Endometrial microvascular endothelial cells (primary cell): ENCODE measurements around the gene BCR. TPM values are rescaled to one million over a fixed set of nuclear protein-coding genes. Genes with fewer than 3 reads are reported as not detected.
"Not testable (repeated sequence)": the region's sequence is repeated elsewhere in the genome, so short reads cannot be mapped to it uniquely, and the experiment has no call there.

ENCODE experiments used
- in situ Hi-C: cut with HindIII; loops from 2 replicates; pipeline ENCODE4 v1.10.0; 2017; ENCODE audit warnings: low sequenced_read_pairs, low pct_unique_long_range_greater_than_20kb; ENCODE audit errors: inconsistent ontology term
- total RNA-seq: library from RNA; depleted of rRNA; stranded (reverse); fragments of >200 nt; gene quantifications from one replicate; pipeline ENCODE4 v1.2.3, GENCODE V29; 2015; ENCODE audit errors: inconsistent ontology term

The BCR gene
- total RNA-seq, 1 donor from 2014 or later: 96.7 TPM

- in situ Hi-C loops: not testable (repeated sequence)
Measured at GRCh38 chr22:23309261-23309660, 129.0 kb downstream of the BCR start.

GRCh38 chr22:23310443-23311097 is 130.3 kb downstream of the BCR start:
- in situ Hi-C loops: not testable (repeated sequence)

DNA sequence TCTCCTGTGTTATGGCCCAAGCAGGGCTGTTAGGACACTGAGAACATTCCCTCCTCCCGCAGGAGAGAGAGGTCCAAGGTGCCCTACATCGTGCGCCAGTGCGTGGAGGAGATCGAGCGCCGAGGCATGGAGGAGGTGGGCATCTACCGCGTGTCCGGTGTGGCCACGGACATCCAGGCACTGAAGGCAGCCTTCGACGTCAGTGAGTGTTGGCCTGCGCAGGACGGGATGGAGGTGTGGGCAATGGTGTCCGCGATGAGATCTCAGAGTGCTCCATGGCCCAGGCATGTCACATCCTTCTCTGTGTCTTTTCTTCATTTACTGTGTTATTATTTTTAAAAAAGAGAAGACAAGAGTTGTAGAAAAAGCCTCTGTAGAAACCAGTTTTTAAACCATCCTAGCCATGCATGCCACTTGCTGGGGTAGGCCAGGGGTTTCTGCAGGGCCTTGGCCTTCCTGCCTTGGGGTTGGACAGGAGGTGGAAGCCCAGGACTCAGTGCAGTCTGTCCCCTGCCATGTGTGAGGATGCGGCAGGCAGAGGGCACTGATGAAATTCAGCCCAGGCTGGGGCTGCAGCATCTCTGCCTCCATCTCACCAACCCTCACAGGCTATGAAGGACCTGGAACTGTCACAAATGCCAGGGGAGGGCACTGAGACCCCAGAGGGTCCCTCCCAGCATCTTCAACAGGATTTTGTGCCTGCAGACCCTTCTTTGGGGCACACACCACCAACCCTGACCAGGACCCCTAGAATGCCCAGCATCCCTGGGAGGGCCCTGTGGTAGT is 131.5 kb downstream of the BCR start:
- in situ Hi-C loops: not testable (repeated sequence)

DNA sequence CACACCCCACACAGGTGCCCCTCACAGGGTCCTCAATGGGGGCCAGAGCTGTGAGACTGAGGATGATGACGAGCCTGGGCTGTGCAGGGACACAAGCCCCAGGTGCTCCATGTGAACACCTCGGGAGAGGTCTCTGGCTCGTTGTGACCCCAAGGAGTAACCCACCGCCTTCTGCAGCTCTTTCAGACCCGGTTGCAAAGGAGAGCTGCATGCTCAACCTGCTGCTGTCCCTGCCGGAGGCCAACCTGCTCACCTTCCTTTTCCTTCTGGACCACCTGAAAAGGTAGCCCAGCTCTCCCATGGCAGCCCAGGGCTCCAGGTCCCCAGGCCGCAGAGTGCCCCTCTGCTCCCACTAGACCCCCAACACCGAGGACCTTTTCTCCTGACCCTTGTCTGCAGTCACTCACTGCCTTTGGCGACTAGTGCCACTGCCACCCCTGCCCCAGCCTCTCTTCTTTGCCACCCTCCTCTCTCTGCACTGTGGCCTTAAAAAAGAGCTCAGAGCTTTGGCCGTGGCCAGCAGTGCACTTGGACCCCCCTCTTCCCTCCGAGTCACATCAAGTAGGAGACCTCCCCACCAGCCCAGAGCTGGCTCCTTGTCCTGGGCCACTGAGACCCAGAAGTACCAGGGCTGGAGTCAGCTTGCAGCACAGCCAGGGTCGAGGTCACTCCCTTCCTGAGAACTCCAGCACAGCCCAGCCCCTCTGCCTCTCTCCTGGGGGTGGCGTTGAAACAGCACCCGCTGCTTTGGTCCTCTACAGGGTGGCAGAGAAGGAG is 133.7 kb downstream of the BCR start:
- in situ Hi-C loops: no loop called here

DNA sequence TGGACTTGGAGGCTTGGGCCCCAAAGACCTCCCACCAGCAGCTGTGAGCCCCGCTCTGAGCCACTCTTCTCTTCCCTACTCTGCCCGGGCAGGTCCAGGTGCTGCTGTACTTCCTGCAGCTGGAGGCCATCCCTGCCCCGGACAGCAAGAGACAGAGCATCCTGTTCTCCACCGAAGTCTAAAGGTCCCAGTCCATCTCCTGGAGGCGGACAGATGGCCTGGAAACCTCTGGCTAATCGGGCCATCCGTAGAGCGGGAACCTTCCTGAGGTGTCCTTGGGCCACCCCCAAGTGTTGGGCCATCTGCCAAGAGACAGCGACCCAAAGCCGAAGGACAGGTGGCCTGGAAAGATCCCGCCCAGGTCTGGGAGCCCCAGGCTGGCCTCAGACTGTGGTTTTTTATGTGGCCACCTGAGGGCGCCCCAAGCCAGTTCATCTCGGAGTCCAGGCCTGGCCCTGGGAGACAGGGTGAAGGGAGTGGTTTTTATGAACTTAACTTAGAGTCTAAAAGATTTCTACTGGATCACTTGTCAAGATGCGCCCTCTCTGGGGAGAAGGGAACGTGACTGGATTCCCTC is 135.1 kb downstream of the BCR start:
- in situ Hi-C loops: no loop called here

DNA sequence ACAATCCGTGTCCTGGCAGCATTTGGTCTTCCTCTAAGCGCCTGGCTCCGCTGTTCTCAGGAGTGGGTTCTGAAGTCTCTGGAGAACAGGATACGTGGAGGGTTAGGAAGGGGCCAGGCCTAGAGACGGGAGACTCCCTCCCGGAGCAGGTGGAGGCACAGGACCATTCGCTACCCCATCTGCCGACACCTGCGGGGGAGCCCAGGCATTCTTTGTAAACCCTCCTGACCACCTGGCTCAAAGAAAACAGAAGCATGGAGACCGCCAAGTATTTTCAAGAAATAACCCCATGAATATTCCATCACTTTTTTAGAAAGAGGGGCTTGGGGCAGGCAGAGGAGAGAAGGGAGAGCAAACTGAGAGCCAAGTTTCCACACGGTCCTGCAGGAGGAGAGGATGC is 136.3 kb downstream of the BCR start:
- in situ Hi-C loops: not testable (repeated sequence)

GRCh38 chr22:23318316-23318715 is 138.0 kb downstream of the BCR start:
- in situ Hi-C loops: not testable (repeated sequence)

DNA sequence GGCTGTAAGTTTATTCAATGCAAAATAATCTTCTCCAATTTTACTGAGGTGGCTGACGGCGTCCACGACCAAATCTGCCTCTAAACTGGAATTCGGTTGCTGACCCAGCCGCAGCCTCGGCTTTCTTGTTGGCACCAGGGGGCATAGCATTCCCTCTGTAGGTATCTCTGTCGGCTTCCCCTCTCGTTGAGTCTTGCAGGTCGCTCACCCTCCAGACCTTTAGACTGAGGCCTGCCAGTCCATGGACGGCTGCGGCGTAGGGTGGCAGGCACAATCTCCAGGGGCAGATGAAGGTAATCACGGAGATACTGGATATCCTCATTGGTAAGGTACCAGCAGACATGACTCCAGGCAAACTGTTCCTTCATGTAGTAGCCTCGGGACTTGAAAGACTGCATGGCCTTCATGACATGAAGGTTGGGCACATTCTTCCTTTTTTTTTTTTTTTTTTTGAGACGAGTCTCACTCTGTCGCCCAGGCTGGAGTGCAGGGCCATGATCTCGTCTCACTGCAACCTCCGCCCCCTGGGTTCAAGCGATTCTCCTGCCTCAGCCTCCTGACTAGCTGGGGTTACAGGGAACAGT is 142.3 kb downstream of the BCR start:
- in situ Hi-C loops: not testable (repeated sequence)

DNA sequence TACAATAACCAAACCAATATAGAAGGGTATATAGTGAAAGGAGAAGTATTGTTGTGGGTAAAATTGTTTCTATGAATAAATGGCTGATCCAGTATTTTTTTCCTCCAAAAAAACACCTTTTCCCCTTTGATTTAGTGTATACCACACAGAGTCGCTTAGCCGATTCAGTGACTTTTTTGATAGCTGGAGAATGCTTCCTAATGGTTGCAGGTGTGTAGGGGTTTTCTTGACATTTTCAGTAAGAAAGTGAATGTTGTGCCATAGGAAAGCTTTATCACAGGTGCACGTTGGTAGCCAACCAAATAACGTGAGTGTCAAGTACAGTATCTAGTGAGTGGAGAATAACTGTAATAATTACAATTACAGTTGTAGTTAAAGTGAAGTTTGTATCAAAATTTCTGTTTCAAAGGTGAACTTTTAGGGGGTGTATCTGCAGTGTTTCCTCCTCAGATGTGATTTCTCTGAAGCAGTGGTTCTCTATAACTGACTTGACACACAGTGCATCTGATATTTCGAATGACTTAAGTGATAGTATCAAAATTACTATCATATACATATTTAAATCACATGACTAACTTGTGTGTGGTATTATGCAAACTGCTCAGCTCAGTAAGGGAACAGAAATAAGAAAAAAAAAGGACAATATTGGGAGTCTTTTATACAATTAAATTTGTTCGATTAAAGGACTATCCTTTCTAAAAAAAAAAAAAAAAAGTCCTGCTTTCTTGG is 143.8 kb downstream of the BCR start:
- in situ Hi-C loops: not testable (repeated sequence)

DNA sequence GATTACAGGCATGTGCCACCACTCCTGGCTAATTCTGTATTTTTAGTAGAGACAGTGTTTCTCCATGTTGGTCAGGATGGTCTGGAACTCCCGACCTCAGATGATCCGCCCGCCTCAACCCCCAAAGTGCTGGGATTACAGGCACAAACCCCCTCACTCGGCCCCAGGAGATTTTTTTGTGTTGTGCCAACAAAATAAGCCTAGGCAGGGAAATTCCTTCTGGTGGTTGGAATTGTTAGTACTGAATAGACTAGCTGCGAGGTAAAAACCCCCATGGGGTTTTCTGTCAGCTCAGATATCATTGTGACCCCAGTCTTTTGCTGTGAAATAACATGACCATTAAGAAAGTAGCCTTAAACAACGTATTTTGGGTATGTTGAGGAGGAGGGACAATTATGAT is 144.9 kb downstream of the BCR start:
- in situ Hi-C loops: no loop called here

GRCh38 chr22:23333822-23334221 is 153.5 kb downstream of the BCR start:
- in situ Hi-C loops: not testable (repeated sequence)

GRCh38 chr22:23337672-23338071 is 157.4 kb downstream of the BCR start:
- in situ Hi-C loops: not testable (repeated sequence)

DNA sequence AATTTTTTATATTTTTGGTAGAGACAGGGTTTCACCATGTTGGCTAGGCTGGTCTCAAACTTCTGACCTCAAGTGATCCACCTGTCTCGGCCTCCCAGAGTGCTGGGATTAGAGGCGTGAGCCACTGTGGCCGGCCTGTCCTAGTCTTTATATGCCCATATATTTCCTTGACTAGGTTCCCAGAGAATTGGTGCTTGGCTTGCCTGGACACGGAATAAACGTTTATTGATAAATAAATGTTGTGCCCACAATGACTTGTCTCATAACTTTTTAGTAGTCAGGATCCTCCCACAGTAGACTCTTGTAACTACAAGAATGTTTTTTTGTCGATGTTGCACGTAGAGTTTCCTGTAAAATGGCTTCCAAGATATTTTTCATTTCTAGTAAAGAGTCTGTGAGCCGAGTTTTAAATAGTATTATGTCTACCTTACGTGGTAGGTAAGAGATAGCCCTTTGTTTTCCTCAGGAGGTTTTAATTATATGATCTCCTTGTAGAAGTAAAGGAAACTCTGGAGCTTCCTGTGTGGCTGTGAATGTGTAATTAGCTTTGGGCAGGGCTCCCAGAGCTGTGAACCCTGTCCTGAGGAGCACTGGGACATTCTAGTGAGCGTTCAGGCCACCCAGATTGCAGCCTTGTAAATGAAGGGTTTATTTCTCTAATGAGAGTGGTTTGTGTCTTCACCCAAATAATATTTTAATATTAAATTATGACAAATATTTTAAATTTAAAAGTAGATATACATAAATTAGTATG is 161.8 kb downstream of the BCR start:
- in situ Hi-C loops: not testable (repeated sequence)

DNA sequence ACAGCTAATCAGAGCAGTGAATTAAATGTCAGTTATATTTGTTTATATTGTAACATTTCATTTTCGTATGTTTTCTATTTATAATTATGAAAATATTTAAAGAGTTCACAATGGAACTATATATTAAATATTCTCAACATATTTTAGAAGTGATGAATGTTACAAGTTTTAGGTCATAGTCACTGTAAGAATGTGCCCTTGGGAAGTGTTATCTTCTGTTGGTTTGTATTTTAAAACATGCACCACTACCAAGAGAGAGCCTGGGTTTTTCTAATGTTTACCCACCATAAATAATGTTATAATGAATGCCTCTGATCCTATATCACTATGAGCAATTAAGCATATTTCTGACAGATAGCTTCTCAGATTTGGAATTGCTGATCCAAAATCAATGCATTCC is 171.0 kb downstream of the BCR start:
- in situ Hi-C loops: no loop called here

DNA sequence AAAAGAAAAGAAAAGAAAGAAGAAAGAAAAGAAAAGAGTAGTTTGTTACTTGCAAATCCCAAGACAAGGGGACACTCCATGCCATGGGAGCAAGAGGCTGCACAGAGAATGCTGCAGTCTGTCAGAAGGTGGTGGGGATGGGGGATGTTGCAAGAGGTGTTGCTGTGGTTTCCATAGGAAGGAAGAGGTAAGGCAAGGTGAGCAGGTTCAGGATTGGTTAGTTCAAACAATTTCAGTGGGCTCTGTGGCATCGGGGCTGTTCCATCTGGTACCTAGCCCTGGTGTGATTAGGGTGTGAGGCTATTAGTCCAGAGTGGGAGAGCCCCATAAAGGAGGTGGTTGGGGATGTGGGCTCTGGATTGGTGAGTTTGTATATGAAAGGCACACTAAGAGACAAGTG is 172.7 kb downstream of the BCR start:
- in situ Hi-C loops: no loop called here

GRCh38 chr22:23353696-23354095 is 173.4 kb downstream of the BCR start:
- in situ Hi-C loops: no loop called here

- in situ Hi-C loops: no loop called here
Measured at GRCh38 chr22:23356094-23356493, 175.8 kb downstream of the BCR start.

GRCh38 chr22:23357053-23357452 is 176.7 kb downstream of the BCR start:
- in situ Hi-C loops: no loop called here
